HEK293T (cell line): ENCODE results near the gene SSTR1.

ENCODE experiments used
- ARNT ChIP-seq: fragments of 450-650 bp; IDR thresholded peaks from 2 replicates; pipeline ENCODE4 v1.6.1; 2017; ENCODE audit warnings: mild to moderate bottlenecking
- CTBP1 ChIP-seq: fragments of 450-650 bp; IDR thresholded peaks from 2 replicates; pipeline ENCODE4 v1.6.1; 2016; ENCODE audit warnings: borderline replicate concordance
- SUZ12 ChIP-seq: fragments of 450-650 bp; IDR thresholded peaks from 2 replicates; pipeline ENCODE4 v1.6.1; 2016; ENCODE audit warnings: mild to moderate bottlenecking
- ZNF384 ChIP-seq: fragments of 450-650 bp; IDR thresholded peaks from 2 replicates; pipeline ENCODE4 v1.6.1; 2016

- TF ChIP-seq ZNF384 (no peak), SUZ12 (no peak), CTBP1 (no peak), ARNT (no peak)
Observed at GRCh38 chr14:38254571-38255407, 47.1 kb downstream of the SSTR1 start.
